NCI-H2171 treated with DMSO at 0.1 percent for 48 hours (cell line): ENCODE data around the gene INPP1.
A peak's percentile ranks its signal among the peaks of the same experiment; 100 is the strongest.
"Not testable (repeated sequence)": the region's sequence is repeated elsewhere in the genome, so short reads cannot be mapped to it uniquely, and the experiment has no call there.

Experiments used
- DNase-seq: peaks from one replicate; lab custom pipeline; 2025; lab: John Stamatoyannopoulos, UW

The INPP1 gene

DNA sequence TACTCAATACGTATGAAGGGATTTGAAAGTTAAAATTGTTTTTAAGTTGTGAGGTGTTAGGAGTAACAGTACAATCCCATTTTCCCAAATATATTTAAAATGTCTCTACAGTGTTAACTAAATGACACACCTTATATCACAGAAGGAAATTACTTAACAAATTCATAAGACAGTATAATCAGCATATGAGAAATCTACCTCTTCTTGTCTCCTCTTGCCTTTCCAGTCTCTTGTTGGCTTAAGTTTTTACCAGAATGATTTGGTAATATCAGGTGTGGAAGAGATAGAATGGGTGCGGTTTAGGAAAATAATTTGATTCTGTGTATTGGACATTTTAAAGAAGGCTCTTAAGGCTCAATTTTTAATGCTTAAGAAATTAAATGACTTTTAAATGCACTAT is 9.5 kb upstream of the INPP1 start:
- no peak for DNase-seq

GRCh38 chr2:190334479-190335224 is 8.7 kb upstream of the INPP1 start:
- DNase-seq = no peak

- DNase-seq = no peak
Observed at GRCh38 chr2:190335225-190335559, 8.2 kb upstream of the INPP1 start.

- not testable (repeated sequence) for DNase-seq
Observed at GRCh38 chr2:190335584-190335983, 7.8 kb upstream of the INPP1 start.

GRCh38 chr2:190336420-190336819 is 7.0 kb upstream of the INPP1 start:
- no peak for DNase-seq

GRCh38 chr2:190338453-190338852 is 4.9 kb upstream of the INPP1 start:
- DNase-seq = no peak

DNA sequence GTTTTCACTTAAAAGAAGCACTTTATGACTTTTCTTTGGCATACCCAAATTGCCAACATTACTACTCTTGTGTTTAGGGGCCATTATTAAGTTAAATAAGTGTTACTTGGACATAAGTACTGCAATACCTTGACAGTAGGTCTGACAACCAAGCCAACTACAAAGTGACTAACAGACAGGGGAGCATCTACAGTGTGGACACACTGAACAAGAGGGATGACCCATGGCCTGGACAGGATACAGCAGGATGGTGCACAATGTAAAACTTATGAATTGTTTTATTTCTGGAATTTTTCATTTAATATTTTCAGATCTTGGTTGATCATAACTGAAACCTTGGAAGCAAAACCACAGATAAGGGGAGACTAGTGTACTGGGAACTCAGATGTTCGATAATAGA is 4.0 kb upstream of the INPP1 start:
- DNase-seq = no peak

- peak; percentile 13 for DNase-seq
Observed at GRCh38 chr2:190340369-190340768, 3.0 kb upstream of the INPP1 start.

DNA sequence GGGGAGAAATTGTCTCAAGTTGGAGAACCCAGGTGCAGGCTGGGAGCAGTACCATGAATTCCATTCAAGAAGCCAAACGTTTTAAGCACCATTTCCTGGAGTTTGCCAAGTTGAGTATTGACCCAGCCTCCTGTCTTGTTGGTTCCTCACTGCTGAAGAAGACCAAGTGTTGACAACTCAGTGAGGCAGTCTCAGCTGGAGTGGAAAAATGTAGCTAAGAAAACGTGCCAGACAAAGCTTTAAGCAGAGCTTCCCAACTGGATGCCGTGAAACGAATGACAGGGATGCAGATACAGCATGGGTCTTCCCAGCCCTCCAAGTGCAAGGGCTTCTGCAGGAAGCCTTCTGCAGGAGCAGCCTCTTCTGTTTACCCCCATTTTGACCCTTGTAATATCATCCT is 778 bp upstream of the INPP1 start:
- DNase-seq = no peak

GRCh38 chr2:190343089-190343535 is 277 bp upstream of the INPP1 start:
- DNase-seq = peak; percentile 14

- no peak for DNase-seq
Observed at GRCh38 chr2:190344276-190344827, 963 bp downstream of the INPP1 start.

DNA sequence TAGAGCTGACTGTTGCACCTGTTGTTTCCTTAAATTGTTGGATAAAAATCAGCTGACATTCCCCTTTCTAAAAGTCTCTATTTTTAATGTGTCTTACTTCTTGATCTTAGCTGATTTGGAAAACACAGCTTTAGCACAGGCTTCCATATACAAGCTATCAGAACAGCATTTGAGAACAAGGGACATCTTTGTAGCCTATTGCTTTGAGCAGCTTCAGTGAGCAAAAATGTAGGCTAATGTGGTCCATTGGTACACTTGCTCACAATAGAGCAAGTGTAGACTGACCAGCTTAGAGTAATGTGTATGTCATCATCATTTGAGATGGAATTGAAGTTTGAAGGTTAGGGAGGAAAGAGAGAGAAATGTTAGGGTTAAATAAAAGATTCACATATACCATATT is 7.0 kb downstream of the INPP1 start:
- no peak for DNase-seq

- DNase-seq = no peak
Observed at GRCh38 chr2:190351955-190352354, 8.6 kb downstream of the INPP1 start.

- no peak for DNase-seq
Observed at GRCh38 chr2:190352668-190353536, 9.5 kb downstream of the INPP1 start.

DNA sequence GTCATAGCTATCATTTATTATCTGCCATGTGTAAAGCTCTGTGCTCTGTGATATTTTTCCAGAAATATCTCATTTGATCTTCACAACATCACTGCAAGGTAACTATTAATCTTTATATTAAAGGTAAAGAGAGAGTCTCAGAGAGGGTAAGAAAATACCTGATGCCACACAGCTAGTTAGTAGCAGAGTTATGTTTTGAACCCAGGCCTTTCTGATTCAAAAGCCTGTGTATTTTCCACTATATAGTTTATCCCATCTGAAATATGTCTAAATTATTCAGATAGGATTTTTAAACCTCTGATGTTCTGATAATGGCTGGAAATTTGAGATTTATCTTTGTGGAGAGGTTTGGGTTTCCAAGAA is 10.1 kb downstream of the INPP1 start:
- DNase-seq = no peak

- DNase-seq = no peak
Observed at GRCh38 chr2:190354003-190354690, 10.8 kb downstream of the INPP1 start.

GRCh38 chr2:190355968-190356644 is 12.7 kb downstream of the INPP1 start:
- no peak for DNase-seq

- DNase-seq = peak; percentile 35
Observed at GRCh38 chr2:190357600-190357999, 14.2 kb downstream of the INPP1 start.

GRCh38 chr2:190358655-190359448 is 15.5 kb downstream of the INPP1 start:
- not testable (repeated sequence) for DNase-seq

DNA sequence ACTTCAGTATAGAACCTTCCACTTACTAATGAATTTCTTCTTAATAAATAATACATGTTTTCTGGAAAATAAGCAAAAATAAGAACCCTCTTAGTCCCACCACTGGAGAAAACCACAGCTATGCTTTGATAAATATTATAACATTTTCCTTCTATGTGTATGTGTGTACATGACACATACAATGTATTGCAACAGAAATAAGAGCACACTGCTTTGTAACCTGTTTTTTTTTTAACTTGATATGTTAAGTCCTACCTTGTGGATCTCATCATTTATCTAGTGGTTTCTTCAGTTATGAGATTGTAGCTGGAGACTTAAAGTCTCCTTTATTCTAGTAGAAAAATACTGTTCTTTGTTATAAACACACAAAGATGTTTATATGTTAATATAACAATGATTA is 17.2 kb downstream of the INPP1 start:
- no peak for DNase-seq

- no peak for DNase-seq
Observed at GRCh38 chr2:190360965-190361364, 17.6 kb downstream of the INPP1 start.
